Embryonic facial prominence (tissue), 1 donor: ENCODE data around the gene SEMA7A.
A peak's percentile ranks its signal among the peaks of the same experiment; 100 is the strongest.
"Not testable (repeated sequence)": the region's sequence is repeated elsewhere in the genome, so short reads cannot be mapped to it uniquely, and the experiment has no call there.

Experiments used
- DNase-seq: peaks from one replicate; pipeline ENCODE4 v3.0.0-alpha.2; 2016; ENCODE audit errors: extremely low spot score

SEMA7A gene, protein sequence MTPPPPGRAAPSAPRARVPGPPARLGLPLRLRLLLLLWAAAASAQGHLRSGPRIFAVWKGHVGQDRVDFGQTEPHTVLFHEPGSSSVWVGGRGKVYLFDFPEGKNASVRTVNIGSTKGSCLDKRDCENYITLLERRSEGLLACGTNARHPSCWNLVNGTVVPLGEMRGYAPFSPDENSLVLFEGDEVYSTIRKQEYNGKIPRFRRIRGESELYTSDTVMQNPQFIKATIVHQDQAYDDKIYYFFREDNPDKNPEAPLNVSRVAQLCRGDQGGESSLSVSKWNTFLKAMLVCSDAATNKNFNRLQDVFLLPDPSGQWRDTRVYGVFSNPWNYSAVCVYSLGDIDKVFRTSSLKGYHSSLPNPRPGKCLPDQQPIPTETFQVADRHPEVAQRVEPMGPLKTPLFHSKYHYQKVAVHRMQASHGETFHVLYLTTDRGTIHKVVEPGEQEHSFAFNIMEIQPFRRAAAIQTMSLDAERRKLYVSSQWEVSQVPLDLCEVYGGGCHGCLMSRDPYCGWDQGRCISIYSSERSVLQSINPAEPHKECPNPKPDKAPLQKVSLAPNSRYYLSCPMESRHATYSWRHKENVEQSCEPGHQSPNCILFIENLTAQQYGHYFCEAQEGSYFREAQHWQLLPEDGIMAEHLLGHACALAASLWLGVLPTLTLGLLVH

DNA sequence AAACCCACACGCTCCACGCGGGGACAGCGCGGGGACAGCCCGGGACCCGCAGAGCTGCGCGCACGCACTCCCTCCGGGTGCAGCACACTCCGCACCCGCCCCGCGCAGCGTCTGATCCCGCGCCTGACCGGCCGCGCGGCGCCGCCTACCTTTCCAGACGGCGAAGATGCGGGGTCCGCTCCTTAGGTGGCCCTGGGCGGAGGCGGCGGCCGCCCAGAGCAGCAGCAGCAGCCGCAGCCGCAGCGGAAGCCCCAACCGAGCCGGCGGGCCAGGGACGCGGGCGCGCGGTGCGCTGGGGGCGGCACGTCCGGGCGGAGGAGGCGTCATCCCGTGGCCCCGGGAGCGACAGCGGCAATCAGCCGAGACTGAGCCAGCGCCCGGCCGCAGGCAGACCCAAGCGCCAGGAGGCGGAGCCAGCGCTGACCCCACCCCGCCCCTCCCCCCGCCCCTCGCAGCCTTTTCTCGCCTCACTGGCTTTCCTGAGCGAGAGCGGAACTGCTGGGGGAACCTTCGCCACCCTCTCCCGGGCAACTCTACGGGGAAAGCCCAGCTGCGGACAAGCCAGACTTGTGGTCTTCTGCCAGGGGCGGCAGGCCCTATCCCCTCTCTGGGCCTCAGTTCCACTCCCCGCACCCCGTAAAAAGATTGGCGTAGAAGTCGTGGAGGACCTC lies at the start of gene SEMA7A:
Gene SEMA7A, minus strand, starts transcription at position 367 of the 671 bp plus-strand sequence. Its CDS starts 40 bp downstream, at position 327.
- DNase-seq, result no peak

DNA sequence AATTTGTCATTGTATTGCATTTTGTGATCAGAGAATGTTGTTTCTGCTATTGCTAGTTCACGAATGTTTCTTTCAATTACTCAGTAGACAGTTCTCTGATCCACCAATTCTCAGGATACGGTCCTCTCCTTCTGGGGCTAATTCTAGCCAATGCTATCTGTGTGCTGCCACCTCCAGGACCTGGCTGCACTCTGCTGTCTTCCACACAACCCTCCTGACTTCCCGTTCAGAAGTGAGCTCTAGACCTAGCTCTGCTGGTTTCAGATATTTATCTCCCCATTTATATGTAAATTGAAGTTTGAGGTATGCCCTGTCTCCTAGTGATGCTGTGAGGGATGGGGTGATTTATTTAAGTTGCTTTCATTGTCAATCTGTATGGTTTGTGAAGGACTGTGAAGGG lies 48.9 kb upstream of the SEMA7A start:
- no peak for DNase-seq

DNA sequence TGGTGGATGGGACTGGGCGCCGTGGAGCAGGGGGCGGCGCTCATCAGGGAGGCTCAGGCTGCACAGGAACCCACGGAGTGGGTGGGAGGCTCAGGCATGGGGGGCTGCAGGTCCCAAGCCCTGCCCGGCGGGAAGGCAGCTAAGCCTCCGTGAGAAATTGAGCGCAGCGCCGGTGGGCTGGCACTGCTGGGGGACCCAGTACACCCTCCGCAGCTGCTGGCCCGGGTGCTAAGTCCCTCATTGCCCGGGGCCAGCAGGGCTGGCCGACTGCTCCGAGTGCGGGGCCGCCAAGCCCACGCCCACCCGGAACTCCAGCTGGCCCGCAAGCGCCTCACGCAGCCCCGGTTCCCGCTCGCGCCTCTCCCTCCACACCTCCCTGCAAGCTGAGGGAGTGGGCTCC lies 46.6 kb upstream of the SEMA7A start:
- not testable (repeated sequence) for DNase-seq

DNA sequence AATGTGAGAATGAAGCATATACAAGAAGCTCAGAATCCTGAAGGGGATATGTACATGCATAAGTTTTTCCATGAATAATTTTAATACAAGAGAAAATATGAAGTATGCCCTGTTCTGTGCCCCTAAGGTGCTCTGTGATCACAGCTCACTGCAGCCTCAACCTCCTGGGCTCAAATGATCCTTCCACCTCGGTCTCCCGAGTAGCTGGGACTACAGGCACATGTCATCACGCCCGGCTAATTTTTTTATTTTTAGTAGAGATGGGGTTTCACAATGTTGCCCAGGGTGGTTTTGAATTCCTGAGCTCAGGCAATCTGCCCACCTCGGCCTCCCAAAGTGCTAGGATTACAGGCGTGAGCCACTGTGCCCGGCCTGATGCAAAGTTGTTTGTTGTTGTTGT lies 37.9 kb upstream of the SEMA7A start:
- DNase-seq, result not testable (repeated sequence)

DNA sequence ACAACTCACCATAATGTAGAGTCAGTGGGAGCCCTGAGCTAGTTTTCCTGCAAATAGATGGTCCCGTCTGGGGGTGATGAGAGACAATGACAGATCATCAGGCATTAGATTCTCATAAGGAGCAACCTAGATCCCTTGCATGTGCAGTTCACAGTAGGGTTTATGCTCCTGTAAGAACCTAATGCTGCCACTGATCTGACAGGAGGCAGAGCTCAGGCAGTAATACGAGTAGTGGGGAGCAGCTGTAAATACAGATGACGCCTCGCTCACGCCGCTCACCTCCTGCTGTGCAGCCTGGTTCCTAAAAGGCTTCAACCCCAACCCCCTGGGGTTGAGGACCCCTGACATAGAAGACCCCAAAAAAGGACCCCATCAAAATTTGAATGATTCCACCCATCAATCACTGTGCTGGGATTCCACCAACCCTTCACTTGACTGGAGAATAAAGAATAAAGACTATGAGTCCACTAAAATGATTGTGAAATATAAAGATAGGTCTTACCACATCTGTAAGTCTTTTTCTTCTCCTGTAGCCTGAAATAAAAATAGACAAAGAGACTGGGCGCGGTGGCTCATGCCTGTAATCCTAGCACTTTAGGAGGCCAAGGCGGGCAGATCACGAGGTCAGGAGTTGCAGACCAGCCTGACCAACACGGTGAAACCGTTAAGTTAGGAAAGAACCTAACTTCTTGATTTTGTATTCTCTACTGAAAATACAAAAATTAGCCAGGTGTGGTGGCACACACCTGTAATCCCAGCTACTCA lies 37.1 kb upstream of the SEMA7A start:
- DNase-seq, result no peak

DNA sequence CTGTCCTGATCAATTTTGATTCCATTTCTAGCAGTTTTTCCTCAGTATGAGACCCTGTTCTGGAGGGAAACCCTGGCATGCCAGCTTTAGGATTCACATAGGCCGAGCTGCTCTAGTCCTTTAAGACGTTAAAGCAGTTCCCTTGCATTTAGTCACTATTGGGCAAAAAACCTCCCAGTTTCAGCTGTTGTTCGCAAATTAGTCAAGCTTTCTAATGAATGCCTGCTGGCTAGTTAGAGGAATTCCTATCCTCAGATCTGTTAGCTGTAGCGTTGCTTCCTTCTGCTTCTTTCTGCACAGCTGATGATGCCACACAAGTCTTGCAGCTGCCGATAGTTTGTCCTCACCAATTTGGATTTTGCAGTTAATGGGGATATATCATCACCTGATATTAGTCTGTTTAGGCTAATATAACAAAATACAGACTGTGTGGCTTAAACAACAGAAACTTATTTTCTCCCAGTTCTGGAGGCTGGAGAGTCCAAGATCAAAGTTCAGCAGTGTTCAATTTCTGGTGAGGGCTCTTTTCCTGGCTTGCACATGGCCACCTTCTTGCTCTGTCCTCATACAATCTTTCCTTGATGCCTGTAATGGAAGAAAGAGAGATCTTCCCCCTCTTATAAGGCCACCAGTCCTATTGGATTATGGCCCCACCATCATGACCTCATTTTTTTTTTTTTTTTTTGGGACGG lies 34.7 kb upstream of the SEMA7A start:
- no peak for DNase-seq

DNA sequence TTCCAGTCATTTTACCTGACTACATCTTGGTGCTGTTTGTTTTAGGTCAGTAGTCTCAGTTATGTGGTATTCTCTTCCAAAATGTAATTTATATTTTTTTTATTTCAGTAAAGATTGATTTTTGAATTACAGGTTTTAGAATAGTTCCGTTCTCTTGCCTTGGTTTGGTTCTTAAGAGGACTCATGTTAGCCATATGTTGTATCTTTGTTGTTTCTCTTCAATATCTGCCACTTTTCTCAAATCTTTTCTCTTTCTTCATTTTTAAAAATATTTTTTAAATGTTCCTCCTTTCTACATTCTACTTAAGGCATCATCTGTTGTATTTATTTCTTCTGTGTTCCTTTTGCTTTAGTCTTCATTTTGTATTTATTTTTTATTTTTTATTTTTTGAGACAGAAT lies 32.8 kb upstream of the SEMA7A start:
- no peak for DNase-seq

DNA sequence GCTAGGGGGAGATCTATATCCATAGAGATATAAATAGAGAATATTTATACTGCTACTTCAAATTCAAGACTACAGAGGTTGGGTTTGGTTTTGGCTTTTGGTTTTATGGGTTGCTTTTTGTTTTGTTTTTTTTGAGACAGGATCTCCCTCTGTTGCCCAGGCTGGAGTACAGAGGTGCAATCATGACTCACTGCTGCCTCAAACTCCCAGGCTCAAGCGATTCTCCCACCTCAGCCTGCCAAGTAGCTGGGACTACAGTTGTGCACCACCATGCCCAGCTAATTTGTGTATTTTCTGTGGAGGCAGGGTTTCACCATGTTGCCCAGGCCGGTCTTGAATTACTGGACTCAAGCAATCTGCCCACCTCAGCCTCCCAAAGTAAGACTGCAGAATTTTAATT lies 31.1 kb upstream of the SEMA7A start:
- DNase-seq, result no peak

DNA sequence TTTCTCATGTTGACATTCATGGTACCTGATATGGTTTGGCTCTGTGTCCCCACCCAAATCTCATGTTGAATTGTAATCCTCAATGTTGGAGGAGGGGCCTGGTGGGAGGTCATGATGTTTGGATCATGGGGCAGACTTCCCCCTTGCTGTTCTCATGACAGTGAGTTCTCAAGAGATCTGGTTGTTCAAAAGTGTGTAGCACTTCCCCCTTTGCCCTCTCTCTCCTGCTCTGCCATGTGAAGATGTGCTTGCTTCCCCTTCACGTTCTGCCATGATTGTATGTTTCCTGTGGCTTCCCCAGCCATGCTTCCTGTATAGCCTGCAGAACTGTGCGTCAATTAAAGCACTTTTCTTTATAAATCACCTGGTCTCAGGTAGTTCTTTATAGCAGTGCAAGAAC lies 30.5 kb upstream of the SEMA7A start:
- no peak for DNase-seq

DNA sequence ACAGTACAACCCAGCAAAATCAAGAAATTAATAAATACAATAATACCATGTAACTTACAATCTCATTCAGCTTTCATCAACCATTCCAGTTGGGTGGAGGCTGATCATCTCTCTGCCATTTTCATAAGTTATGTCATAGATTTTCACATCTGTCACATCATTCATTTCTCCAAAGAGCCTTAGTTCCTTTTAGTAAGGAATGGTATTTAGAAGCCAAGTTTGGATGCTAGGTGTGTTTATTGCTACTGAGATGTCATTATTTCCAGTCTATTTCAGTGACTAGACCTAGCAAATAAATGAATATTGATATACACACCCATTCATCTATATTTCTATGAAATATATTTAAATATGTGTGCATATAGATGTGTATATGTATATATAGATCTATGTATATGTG lies 29.9 kb upstream of the SEMA7A start:
- no peak for DNase-seq

DNA sequence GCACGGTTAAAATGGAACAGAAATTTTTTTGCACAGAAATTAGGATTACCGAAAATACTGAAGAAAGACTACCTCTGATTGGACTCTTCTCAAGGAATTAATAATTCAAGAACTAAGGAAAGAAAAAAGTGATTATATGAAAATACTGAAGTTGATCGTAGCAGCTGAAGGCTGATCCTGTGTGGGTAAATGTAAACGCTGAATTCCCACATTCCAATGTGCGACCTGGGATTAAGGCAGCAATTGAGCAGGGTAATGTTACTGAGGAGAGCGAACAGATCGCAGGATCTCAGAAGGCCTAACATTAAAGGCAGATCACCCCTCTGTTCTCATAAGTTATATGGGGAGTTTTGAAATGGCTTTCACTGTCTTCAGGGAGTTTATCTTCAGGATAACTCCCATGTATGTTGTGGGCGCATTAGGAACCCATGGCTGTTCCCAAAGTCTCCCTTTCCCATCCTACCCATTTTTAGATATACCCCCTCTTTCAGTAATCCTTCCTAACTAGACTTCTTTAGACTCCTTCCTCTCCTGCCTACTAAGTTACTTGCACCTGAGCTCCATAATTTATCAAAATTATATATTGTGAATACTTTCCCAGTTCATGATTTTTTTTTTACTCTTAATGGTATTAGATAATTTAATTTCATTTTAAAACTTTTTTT lies 28.2 kb upstream of the SEMA7A start:
- DNase-seq, result no peak

DNA sequence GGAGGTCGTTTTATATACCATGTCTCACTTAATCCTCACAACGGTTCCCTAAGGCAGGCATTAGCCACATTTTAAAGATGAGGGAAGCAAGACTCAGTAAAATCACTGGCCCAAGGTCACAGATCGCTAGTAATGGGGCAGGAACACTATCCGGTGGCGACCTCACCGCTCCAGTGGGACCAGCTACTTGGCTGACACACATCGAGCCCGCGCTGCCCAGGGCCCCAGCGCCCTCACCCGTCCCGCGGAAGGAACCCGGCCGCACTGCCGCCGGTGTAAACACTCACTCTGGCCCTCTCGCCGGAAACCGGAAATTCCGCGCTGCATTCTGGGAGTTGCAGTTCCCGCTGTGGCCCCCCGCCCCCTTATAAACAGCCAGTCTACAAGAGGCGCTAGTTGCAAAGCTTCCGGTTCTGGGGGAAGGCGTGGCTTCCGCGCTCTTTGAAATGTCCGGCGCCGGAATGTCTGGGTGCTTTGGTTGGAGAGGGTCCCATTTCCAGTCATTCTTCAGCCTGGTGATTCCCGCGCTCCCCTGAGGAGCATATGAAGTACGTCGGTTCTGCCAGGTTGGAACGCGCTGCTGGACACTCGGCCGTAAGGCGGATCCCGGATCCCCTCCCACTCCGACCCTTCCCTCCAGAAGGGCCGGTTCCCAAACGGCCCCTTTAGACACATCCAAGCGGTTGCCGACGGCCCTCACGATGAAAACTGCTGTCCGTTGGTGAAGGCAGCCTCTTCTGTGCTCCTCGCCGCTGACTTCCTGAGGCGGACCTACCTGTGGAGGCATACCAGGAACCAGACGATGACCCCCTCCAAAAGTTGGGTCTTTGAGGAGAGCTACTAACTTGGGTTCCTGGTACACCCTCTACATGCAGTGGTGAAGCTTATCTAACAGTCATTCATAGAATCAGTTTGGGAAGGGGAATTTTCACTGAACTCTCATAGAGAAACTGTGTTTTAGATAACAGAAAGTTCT lies 27.4 kb upstream of the SEMA7A start, which contains the start of gene UBL7:
Gene UBL7, minus strand, starts transcription at position 290 of the 976 bp plus-strand sequence. CDS start 2,293 bp downstream, outside the sequence.
- peak; percentile 91 for DNase-seq

DNA sequence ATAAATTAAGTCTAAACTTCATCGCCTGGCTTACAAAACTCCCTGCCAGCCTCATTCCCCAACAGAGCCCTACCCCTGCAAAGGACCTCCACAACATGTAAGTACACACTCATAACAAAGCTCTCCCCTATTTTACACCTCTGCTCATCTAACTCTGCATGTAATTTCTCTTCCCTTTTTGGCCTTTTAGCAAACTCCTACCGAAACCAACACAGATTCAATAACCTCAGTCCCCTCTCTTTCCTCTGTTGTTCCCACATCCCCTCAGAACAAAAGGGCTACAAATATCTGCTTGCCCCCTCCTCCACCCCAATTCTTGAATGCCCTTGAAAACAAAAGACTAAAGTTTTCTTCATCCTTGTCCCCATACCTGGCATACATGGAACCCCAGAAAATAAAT lies 26.5 kb upstream of the SEMA7A start:
- DNase-seq, result no peak

DNA sequence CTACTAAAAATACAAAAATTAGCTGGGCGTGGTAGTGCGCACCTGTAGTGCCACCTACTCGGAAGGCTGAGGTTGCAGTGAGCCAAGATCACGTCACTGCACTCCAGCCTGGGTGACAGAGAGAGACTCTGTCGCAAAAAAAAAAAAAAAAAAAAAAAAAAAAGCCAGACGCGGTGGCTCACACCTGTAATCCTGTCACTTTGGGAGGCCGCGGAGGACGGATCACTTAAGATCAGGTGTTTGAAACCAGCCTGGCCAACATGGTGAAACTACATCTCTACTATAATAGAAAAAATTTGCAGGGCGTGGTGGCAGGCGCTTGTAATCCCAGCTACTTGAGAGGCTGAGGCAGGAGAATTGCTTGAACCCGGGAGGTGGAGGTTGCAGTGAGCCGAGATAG lies 26.0 kb upstream of the SEMA7A start:
- not testable (repeated sequence) for DNase-seq

DNA sequence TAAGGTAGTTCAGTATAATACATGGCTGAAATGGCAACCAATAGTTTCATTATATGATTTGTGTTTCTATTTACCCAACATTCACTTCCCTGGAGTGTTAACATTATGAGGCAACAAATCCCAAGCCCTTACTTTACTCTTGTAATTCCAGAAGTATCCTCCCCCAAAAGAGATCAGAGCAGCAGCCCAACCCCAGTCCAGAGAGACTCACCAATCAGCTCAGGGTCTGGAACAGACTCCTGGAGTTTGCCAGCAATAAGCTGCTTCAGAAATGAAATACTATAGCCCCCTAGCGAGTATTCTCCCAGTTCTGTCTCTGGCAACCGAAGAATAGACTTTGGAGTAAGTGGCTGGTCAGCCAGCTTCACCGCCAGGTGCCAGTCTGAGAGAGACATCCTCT lies 24.7 kb upstream of the SEMA7A start:
- DNase-seq, result no peak

DNA sequence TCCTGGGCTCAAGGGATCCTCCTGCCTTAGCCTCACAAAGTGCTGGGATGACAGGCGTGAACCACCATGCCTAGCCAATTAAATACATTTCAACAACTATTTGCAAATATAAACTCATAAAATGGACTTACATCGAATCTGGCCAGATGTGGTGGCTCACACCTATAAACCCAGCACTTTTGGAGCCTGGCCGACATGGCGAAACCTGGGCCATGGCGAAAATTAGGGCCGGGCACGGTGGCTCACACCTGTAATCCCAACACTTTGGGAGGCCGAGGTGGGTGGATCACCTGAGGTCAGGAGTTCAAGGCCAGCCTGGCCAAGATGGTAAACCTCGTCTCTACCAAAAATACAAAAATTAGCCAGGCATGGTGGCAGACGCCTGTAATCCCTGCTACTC lies 23.3 kb upstream of the SEMA7A start:
- DNase-seq, result not testable (repeated sequence)

DNA sequence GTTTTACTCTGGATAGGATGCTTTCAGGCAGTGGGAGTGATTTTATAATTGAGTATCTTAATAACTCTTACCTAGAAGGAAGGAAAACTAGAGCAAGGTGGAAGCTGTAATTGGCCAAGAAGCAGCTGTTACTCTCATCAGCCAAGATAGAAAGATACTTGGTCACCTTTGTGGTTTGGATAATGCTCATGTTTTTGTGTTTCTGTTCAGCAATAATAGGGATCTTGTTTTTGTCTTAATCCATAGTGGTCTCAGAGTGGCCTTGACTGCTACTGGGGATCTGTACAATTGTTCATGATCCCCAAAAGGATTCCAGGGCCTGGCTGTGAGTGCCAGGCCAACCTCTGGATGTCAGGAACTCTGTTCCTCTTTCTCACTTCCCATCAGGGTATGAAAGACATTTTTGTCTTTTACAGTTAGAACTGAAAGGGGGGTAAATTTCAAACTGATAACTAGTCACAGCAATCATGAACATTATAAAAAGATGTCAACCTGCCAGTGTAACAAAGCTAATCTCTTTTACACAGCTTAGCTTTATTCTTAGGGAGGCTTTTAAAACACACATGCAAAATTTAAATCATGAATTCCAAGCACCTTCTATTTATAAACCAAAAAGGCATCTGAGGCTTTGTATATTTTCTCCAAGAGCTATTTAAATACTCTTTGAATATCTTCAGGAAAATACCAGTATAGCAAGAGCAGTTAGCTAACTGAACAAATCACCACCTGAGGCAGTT lies 21.2 kb upstream of the SEMA7A start:
- DNase-seq, result no peak

DNA sequence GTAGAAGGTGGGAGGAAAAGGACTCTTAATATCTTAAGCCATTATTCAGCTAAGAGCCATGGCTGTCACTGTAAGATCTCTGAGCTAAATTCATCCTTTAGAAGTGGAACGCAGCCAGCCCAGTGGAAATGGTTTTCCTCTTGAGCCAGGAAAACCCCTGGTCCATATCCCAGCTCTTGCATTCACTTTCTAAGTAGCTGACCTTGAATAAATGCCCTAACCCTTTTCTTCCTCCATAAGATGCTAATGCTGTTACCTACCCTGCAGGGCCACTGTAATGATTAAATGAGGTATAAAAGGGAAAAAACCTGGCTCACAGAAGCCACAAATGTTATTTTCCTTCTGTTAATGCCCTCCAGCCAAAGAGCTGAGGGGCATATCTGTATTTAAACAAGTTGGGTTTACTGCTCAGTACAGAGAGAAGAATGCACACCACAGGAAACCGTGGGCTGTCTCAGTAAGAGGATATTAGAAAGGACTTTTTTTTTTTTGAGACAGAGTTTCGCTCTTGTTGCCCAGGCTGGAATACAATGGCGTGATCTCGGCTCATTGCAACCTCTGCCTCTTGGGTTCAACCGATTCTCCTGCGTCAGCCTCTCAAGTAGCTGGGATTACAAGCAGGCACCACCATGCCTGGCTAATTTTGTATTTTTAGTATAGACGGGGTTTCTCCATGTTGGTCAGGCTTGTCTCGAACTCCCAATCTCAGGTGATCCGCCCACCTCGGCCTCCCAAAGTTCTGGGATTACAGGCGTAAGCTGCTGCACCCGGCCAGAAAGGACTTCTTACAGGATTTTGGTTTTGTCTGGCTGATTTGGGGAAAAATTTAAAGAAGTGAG lies 20.4 kb upstream of the SEMA7A start:
- DNase-seq, result no peak
